Measurements from ENCODE around the gene FIBP. TPM values are rescaled to one million over a fixed set of nuclear protein-coding genes. Genes with fewer than 3 reads are reported as not detected.
"Not testable (repeated sequence)": the region's sequence is repeated elsewhere in the genome, so short reads cannot be mapped to it uniquely, and the experiment has no call there.

Gene FIBP
- total RNA-seq, 3 donors from 2014 or later, result 51.2 to 68.5 (median 51.7) TPM

- Histone ChIP-seq H3K36me3 (no peaks in the 10 kb centered on the region), H3K27ac (peak overlapping the region; percentile 64 to 99), H3K4me3 (peak overlapping the region in 2 of 3 donors; percentile 3 to 92), H3K4me1 (peaks cover 12 to 20% of the 10 kb centered on the region in 2 donors), H3K27me3 (peaks cover 0 to under 1% of the 10 kb centered on the region in 2 donors), H3K9me3 (no peaks in the 10 kb centered on the region)
- intact Hi-C loops (cut with DNase I; ENCODE audit: low total_unique reads), result no loop called here
- no peak for TF ChIP-seq CTCF (IDR thresholded peaks at IDR 0.05)
- TF ChIP-seq POLR2A (IDR thresholded peaks at IDR 0.05), result no peak
- TF ChIP-seq POLR2AphosphoS5 (IDR thresholded peaks at IDR 0.05), result no peak
- DNase-seq (ENCODE audit: low spot score in 2 of 2), result no peak
Observed at GRCh38 chr11:65894034-65894591, 5.8 kb upstream of the FIBP start.

GRCh38 chr11:65892661-65893317, 4.5 kb upstream of the FIBP start:
- Histone ChIP-seq H3K36me3 (no peaks in the 10 kb centered on the region), H3K4me3 (peak overlapping the region in 1 of 3 donors; percentile 92), H3K27me3 (no peaks in the 10 kb centered on the region), H3K4me1 (peaks cover 14 to 21% of the 10 kb centered on the region in 2 donors), H3K27ac (peak overlapping the region in 1 of 2 donors; percentile 99), H3K9me3 (no peaks in the 10 kb centered on the region)
- DNase-seq (ENCODE audit: low spot score in 2 of 2), result no peak
- no peak for TF ChIP-seq POLR2AphosphoS5 (IDR thresholded peaks at IDR 0.05)
- TF ChIP-seq CTCF (IDR thresholded peaks at IDR 0.05), result no peak
- TF ChIP-seq POLR2A (IDR thresholded peaks at IDR 0.05), result no peak
- intact Hi-C loops (cut with DNase I; ENCODE audit: low total_unique reads), result no loop called here

GRCh38 chr11:65892137-65892540, 3.9 kb upstream of the FIBP start:
- H3K27ac ChIP-seq, result peak overlapping the region; percentile 94 to 99

GRCh38 chr11:65891219-65892136, 3.2 kb upstream of the FIBP start:
- Histone ChIP-seq H3K4me3 (peak overlapping the region; percentile 67 to 92 (median 81)), H3K36me3 (no peaks in the 10 kb centered on the region), H3K27me3 (no peaks in the 10 kb centered on the region), H3K9me3 (no peaks in the 10 kb centered on the region), H3K27ac (peak overlapping the region; percentile 94 to 99), H3K4me1 (peaks cover 23 to 25% of the 10 kb centered on the region in 2 donors)
- DNase-seq (ENCODE audit: low spot score in 2 of 2), result no peak
- TF ChIP-seq POLR2AphosphoS5 (IDR thresholded peaks at IDR 0.05) (no peak), CTCF (IDR thresholded peaks at IDR 0.05) (no peak), POLR2A (IDR thresholded peaks at IDR 0.05) (no peak)
- intact Hi-C loops (cut with DNase I; ENCODE audit: low total_unique reads), result no loop called here

More at GRCh38 chr11:65892137-65892540, 3.9 kb upstream of the FIBP start:
- H3K27me3 ChIP-seq; H3K36me3 ChIP-seq; DNase-seq (ENCODE audit: low spot score in 2 of 2); intact Hi-C loops (cut with DNase I; ENCODE audit: low total_unique reads); H3K9me3 ChIP-seq: not testable (repeated sequence)
- peak overlapping the region; percentile 67 to 92 (median 81) for H3K4me3 ChIP-seq
- peaks cover 21 to 25% of the 10 kb centered on the region in 2 donors for H3K4me1 ChIP-seq

GRCh38 chr11:65890324-65891218, 2.3 kb upstream of the FIBP start, which contains the start of gene CCDC85B:
CCDC85B (plus strand) TSS chr11:65890673; CDS start chr11:65890784, 111 bp downstream.
- TF ChIP-seq POLR2A (IDR thresholded peaks at IDR 0.05) (peak; percentile 52), CTCF (IDR thresholded peaks at IDR 0.05) (peak in 1 of 3 donors; percentile 32), POLR2AphosphoS5 (IDR thresholded peaks at IDR 0.05) (peak; percentile 45 to 91 (median 71))
- H3K9me3 ChIP-seq, result no peaks in the 10 kb centered on the region
- peak; percentile 98 to 99 for DNase-seq (ENCODE audit: low spot score in 2 of 2)
- H3K36me3 ChIP-seq, result no peaks in the 10 kb centered on the region
- no peaks in the 10 kb centered on the region for H3K27me3 ChIP-seq
- H3K4me3 ChIP-seq, result peak within 1 kb of the TSS; percentile 67 to 92 (median 81)
- intact Hi-C loops (cut with DNase I; ENCODE audit: low total_unique reads), result loop anchor here (1.0 kb wide), 1 partner anchor 30 kb away; no protein-coding TSS in a partner anchor
- peaks cover 23 to 25% of the 10 kb centered on the region in 2 donors for H3K4me1 ChIP-seq
- H3K27ac ChIP-seq, result peak within 1 kb of the TSS; percentile 94 to 99
